Measurements from ENCODE around the gene PODN. TPM values are rescaled to one million over a fixed set of nuclear protein-coding genes. Genes with fewer than 3 reads are reported as not detected.

Gene PODN
- total RNA-seq, 2 experiments from 2014 or later = not detected

GRCh38 chr1:53061123-53061858, 722 bp upstream of the PODN start:
- H3K36me3 Mint-ChIP-seq (ENCODE audit: low read depth) = no peaks in the 10 kb centered on the region
- peak overlapping the region; percentile 25 for H3K4me3 Mint-ChIP-seq
- intact Hi-C loops (cut with micrococcal nuclease) = no loop called here
- no peaks in the 10 kb centered on the region for H3K9me3 Mint-ChIP-seq
- peaks cover 2% of the 10 kb centered on the region for H3K4me1 Mint-ChIP-seq (ENCODE audit: low read depth)
- DNase-seq = no peak
- CTCF ChIA-PET = no interaction called here
- H3K27ac Mint-ChIP-seq = no peak overlapping the region
- H3K27me3 Mint-ChIP-seq (ENCODE audit: low read depth) = peaks cover 36% of the 10 kb centered on the region

- peaks cover 36% of the 10 kb centered on the region for H3K27me3 Mint-ChIP-seq (ENCODE audit: low read depth)
Observed at GRCh38 chr1:53062708-53063591, 937 bp downstream of the PODN start.

GRCh38 chr1:53063744-53064515, 1.9 kb downstream of the PODN start:
- H3K27ac Mint-ChIP-seq = no peak overlapping the region
- no peak overlapping the region for H3K4me3 Mint-ChIP-seq
- no peaks in the 10 kb centered on the region for H3K9me3 Mint-ChIP-seq
- intact Hi-C loops (cut with micrococcal nuclease) = no loop called here
- CTCF ChIA-PET = interaction anchor here (1.0 kb wide), 1 partner anchor 10 kb away, joined by 3 read pairs; no protein-coding TSS in a partner anchor
- DNase-seq = no peak
- H3K36me3 Mint-ChIP-seq (ENCODE audit: low read depth) = no peaks in the 10 kb centered on the region
- peaks cover 2% of the 10 kb centered on the region for H3K4me1 Mint-ChIP-seq (ENCODE audit: low read depth)
- H3K27me3 Mint-ChIP-seq (ENCODE audit: low read depth) = peaks cover 36% of the 10 kb centered on the region

More at GRCh38 chr1:53062708-53063591, 937 bp downstream of the PODN start:
- peaks cover 2% of the 10 kb centered on the region for H3K4me1 Mint-ChIP-seq (ENCODE audit: low read depth)
- no peak overlapping the region for H3K27ac Mint-ChIP-seq
- H3K36me3 Mint-ChIP-seq (ENCODE audit: low read depth) = no peaks in the 10 kb centered on the region
- CTCF ChIA-PET = interaction anchor here (1.0 kb wide), 1 partner anchor 9 kb away, joined by 3 read pairs; no protein-coding TSS in a partner anchor
- intact Hi-C loops (cut with micrococcal nuclease) = no loop called here
- H3K4me3 Mint-ChIP-seq = peak overlapping the region; percentile 39
- no peaks in the 10 kb centered on the region for H3K9me3 Mint-ChIP-seq
- DNase-seq = no peak

GRCh38 chr1:53065391-53065790, 3.4 kb downstream of the PODN start:
- no peaks in the 10 kb centered on the region for H3K9me3 Mint-ChIP-seq
- CTCF ChIA-PET = no interaction called here
- intact Hi-C loops (cut with micrococcal nuclease) = no loop called here
- no peak for DNase-seq
- H3K27ac Mint-ChIP-seq = no peak overlapping the region
- no peaks in the 10 kb centered on the region for H3K36me3 Mint-ChIP-seq (ENCODE audit: low read depth)
- H3K4me1 Mint-ChIP-seq (ENCODE audit: low read depth) = peaks cover 2% of the 10 kb centered on the region
- peaks cover 33% of the 10 kb centered on the region for H3K27me3 Mint-ChIP-seq (ENCODE audit: low read depth)
- H3K4me3 Mint-ChIP-seq = no peak overlapping the region

- no peak overlapping the region for H3K27ac Mint-ChIP-seq
- H3K4me3 Mint-ChIP-seq = no peak overlapping the region
- no peak for DNase-seq
- CTCF ChIA-PET = no interaction called here
- H3K27me3 Mint-ChIP-seq (ENCODE audit: low read depth) = peaks cover 25% of the 10 kb centered on the region
- peaks cover 2% of the 10 kb centered on the region for H3K4me1 Mint-ChIP-seq (ENCODE audit: low read depth)
- intact Hi-C loops (cut with micrococcal nuclease) = no loop called here
- H3K36me3 Mint-ChIP-seq (ENCODE audit: low read depth) = no peaks in the 10 kb centered on the region
- no peaks in the 10 kb centered on the region for H3K9me3 Mint-ChIP-seq
Observed at GRCh38 chr1:53066488-53066887, 4.5 kb downstream of the PODN start.

- H3K4me1 Mint-ChIP-seq (ENCODE audit: low read depth) = peaks cover 2% of the 10 kb centered on the region
- H3K27ac Mint-ChIP-seq = no peak overlapping the region
- H3K9me3 Mint-ChIP-seq = no peaks in the 10 kb centered on the region
- peaks cover 23% of the 10 kb centered on the region for H3K27me3 Mint-ChIP-seq (ENCODE audit: low read depth)
- H3K36me3 Mint-ChIP-seq (ENCODE audit: low read depth) = no peaks in the 10 kb centered on the region
- CTCF ChIA-PET = interaction anchor here (1.5 kb wide), 1 partner anchor 8 kb away, joined by 5 read pairs; no protein-coding TSS in a partner anchor
- intact Hi-C loops (cut with micrococcal nuclease) = no loop called here
- H3K4me3 Mint-ChIP-seq = no peak overlapping the region
- no peak for DNase-seq
Observed at GRCh38 chr1:53066891-53067738, 5.1 kb downstream of the PODN start.

- Mint-ChIP-seq H3K4me1 (ENCODE audit: low read depth) (peaks cover 2% of the 10 kb centered on the region), H3K4me3 (no peak overlapping the region), H3K27ac (no peak overlapping the region), H3K27me3 (ENCODE audit: low read depth) (peaks cover 20% of the 10 kb centered on the region), H3K36me3 (ENCODE audit: low read depth) (no peaks in the 10 kb centered on the region), H3K9me3 (no peaks in the 10 kb centered on the region)
- no peak for DNase-seq
- CTCF ChIA-PET = interaction anchor here (1.5 kb wide), 1 partner anchor 9 kb away, joined by 5 read pairs; no protein-coding TSS in a partner anchor
- intact Hi-C loops (cut with micrococcal nuclease) = no loop called here
Observed at GRCh38 chr1:53067886-53068285, 5.9 kb downstream of the PODN start.

GRCh38 chr1:53068314-53069099, 6.5 kb downstream of the PODN start:
- no peak for DNase-seq
- Mint-ChIP-seq H3K4me1 (ENCODE audit: low read depth) (no peaks in the 10 kb centered on the region), H3K4me3 (no peak overlapping the region), H3K27ac (peak overlapping the region; percentile 0), H3K36me3 (ENCODE audit: low read depth) (no peaks in the 10 kb centered on the region), H3K27me3 (ENCODE audit: low read depth) (peaks cover 14% of the 10 kb centered on the region), H3K9me3 (no peaks in the 10 kb centered on the region)
- intact Hi-C loops (cut with micrococcal nuclease) = no loop called here
- CTCF ChIA-PET = interaction anchor here (1.5 kb wide), 1 partner anchor 9 kb away, joined by 5 read pairs; no protein-coding TSS in a partner anchor

GRCh38 chr1:53069265-53069662, 7.3 kb downstream of the PODN start:
- no peaks in the 10 kb centered on the region for H3K36me3 Mint-ChIP-seq (ENCODE audit: low read depth)
- peaks cover 7% of the 10 kb centered on the region for H3K27me3 Mint-ChIP-seq (ENCODE audit: low read depth)
- intact Hi-C loops (cut with micrococcal nuclease) = no loop called here
- DNase-seq = peak; percentile 2
- no peaks in the 10 kb centered on the region for H3K4me1 Mint-ChIP-seq (ENCODE audit: low read depth)
- H3K9me3 Mint-ChIP-seq = no peaks in the 10 kb centered on the region
- H3K27ac Mint-ChIP-seq = no peak overlapping the region
- CTCF ChIA-PET = no interaction called here
- no peak overlapping the region for H3K4me3 Mint-ChIP-seq

- CTCF ChIA-PET = no interaction called here
- Mint-ChIP-seq H3K9me3 (no peaks in the 10 kb centered on the region), H3K36me3 (ENCODE audit: low read depth) (no peaks in the 10 kb centered on the region), H3K27ac (no peak overlapping the region), H3K4me3 (no peak overlapping the region), H3K27me3 (ENCODE audit: low read depth) (peaks cover 5% of the 10 kb centered on the region), H3K4me1 (ENCODE audit: low read depth) (no peaks in the 10 kb centered on the region)
- DNase-seq = peak; percentile 2
- intact Hi-C loops (cut with micrococcal nuclease) = no loop called here
Observed at GRCh38 chr1:53069663-53070327, 7.8 kb downstream of the PODN start.
